SK-N-SH (cell line): ENCODE measurements around the gene PIGN.

Source experiments
- EP300 ChIP-seq, 2 experiments: IDR thresholded peaks; 2 replicates each; pipeline versions ENCODE4 v1.4.0 to v1.6.1; 2012; ENCODE audit warnings: borderline replicate concordance in 1 of 2, low read depth in 1 of 2, low read length in 1 of 2
- GABPA ChIP-seq: IDR thresholded peaks from 2 replicates; pipeline ENCODE4 v1.4.0; 2012; ENCODE audit warnings: low read depth, mild to moderate bottlenecking
- NFIC ChIP-seq: IDR thresholded peaks from 2 replicates; pipeline ENCODE4 v1.4.0; 2012; ENCODE audit warnings: borderline replicate concordance
- SIN3A ChIP-seq: IDR thresholded peaks from 2 replicates; pipeline ENCODE4 v1.6.1; 2012; ENCODE audit warnings: low read depth, mild to moderate bottlenecking, low read length, moderate library complexity, borderline replicate concordance
- TCF12 ChIP-seq: IDR thresholded peaks from 2 replicates; pipeline ENCODE4 v1.4.0; 2012
- TF ChIP-seq, protein P1 (sequence below): fragments of 150-350 bp; IDR thresholded peaks from 2 replicates; pipeline ENCODE4 v1.6.1; 2016; ENCODE audit warnings: mild to moderate bottlenecking, low read depth, low read length
- TF ChIP-seq, protein P2 (sequence below): fragments of 200-600 bp; sonication (generic); IDR thresholded peaks from 2 replicates; pipeline ENCODE4 v1.6.1; 2017; ENCODE audit warnings: antibody characterized with exemption, mild to moderate bottlenecking, moderate library complexity
- TF ChIP-seq, protein P3 (sequence below): fragments of 150-350 bp; IDR thresholded peaks from 2 replicates; pipeline ENCODE4 v1.6.1; 2017; ENCODE audit warnings: antibody characterized with exemption, low read length, low read depth, borderline replicate concordance
- TF ChIP-seq, protein P4 (sequence below): IDR thresholded peaks from 2 replicates; pipeline ENCODE4 v1.4.0; 2012; ENCODE audit warnings: low read depth
- TF ChIP-seq, protein P5 (sequence below): IDR thresholded peaks from 2 replicates; pipeline ENCODE4 v1.6.1; 2012; ENCODE audit warnings: mild to moderate bottlenecking, low read depth, low read length, moderate library complexity

DNA sequence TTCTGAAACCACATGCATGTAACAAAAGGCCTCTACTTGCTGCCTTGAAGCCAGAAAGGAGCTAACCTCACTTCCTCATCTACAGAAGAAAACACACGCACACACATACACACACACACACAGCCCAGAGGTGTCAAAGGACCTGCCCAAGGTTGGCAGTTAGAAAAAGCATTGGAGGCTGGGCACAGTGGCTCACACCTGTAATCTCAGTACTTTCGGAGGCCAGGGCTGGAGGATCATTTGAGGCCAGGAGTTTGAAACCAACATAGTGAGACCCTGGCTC lies 168.2 kb downstream of the PIGN start:
- TF ChIP-seq TCF12 (no peak), GABPA (no peak), EP300 (IDR thresholded peaks at IDR 0.05; ENCODE audit: borderline replicate concordance in 1 of 2, low read depth in 1 of 2, low read length in 1 of 2) (no peak), SIN3A (no peak), NFIC (no peak)
- TF ChIP-seq, protein P1, sequence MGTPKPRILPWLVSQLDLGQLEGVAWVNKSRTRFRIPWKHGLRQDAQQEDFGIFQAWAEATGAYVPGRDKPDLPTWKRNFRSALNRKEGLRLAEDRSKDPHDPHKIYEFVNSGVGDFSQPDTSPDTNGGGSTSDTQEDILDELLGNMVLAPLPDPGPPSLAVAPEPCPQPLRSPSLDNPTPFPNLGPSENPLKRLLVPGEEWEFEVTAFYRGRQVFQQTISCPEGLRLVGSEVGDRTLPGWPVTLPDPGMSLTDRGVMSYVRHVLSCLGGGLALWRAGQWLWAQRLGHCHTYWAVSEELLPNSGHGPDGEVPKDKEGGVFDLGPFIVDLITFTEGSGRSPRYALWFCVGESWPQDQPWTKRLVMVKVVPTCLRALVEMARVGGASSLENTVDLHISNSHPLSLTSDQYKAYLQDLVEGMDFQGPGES, result no peak
- TF ChIP-seq, protein P2, sequence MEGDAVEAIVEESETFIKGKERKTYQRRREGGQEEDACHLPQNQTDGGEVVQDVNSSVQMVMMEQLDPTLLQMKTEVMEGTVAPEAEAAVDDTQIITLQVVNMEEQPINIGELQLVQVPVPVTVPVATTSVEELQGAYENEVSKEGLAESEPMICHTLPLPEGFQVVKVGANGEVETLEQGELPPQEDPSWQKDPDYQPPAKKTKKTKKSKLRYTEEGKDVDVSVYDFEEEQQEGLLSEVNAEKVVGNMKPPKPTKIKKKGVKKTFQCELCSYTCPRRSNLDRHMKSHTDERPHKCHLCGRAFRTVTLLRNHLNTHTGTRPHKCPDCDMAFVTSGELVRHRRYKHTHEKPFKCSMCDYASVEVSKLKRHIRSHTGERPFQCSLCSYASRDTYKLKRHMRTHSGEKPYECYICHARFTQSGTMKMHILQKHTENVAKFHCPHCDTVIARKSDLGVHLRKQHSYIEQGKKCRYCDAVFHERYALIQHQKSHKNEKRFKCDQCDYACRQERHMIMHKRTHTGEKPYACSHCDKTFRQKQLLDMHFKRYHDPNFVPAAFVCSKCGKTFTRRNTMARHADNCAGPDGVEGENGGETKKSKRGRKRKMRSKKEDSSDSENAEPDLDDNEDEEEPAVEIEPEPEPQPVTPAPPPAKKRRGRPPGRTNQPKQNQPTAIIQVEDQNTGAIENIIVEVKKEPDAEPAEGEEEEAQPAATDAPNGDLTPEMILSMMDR, result no peak
- TF ChIP-seq, protein P3, sequence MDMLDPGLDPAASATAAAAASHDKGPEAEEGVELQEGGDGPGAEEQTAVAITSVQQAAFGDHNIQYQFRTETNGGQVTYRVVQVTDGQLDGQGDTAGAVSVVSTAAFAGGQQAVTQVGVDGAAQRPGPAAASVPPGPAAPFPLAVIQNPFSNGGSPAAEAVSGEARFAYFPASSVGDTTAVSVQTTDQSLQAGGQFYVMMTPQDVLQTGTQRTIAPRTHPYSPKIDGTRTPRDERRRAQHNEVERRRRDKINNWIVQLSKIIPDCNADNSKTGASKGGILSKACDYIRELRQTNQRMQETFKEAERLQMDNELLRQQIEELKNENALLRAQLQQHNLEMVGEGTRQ, result no peak
- TF ChIP-seq, protein P4, sequence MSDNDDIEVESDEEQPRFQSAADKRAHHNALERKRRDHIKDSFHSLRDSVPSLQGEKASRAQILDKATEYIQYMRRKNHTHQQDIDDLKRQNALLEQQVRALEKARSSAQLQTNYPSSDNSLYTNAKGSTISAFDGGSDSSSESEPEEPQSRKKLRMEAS, result no peak
- TF ChIP-seq, protein P5, sequence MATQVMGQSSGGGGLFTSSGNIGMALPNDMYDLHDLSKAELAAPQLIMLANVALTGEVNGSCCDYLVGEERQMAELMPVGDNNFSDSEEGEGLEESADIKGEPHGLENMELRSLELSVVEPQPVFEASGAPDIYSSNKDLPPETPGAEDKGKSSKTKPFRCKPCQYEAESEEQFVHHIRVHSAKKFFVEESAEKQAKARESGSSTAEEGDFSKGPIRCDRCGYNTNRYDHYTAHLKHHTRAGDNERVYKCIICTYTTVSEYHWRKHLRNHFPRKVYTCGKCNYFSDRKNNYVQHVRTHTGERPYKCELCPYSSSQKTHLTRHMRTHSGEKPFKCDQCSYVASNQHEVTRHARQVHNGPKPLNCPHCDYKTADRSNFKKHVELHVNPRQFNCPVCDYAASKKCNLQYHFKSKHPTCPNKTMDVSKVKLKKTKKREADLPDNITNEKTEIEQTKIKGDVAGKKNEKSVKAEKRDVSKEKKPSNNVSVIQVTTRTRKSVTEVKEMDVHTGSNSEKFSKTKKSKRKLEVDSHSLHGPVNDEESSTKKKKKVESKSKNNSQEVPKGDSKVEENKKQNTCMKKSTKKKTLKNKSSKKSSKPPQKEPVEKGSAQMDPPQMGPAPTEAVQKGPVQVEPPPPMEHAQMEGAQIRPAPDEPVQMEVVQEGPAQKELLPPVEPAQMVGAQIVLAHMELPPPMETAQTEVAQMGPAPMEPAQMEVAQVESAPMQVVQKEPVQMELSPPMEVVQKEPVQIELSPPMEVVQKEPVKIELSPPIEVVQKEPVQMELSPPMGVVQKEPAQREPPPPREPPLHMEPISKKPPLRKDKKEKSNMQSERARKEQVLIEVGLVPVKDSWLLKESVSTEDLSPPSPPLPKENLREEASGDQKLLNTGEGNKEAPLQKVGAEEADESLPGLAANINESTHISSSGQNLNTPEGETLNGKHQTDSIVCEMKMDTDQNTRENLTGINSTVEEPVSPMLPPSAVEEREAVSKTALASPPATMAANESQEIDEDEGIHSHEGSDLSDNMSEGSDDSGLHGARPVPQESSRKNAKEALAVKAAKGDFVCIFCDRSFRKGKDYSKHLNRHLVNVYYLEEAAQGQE, result no peak
